SU-DHL-6 (cell line): Measurements from ENCODE around the gene TPRX1.

Source experiments
- EZH2phosphoT487 ChIP-seq: fragments of 200-600 bp; sonication (generic), shearing (Covaris generic); conservative IDR thresholded peaks from 2 replicates; pipeline ENCODE4 v1.6.1; 2018; ENCODE audit warnings: mild to moderate bottlenecking, antibody characterized with exemption, low read length, moderate library complexity, mixed read lengths
- TF ChIP-seq, protein P1 (sequence below): fragments of 200-600 bp; sonication (generic); IDR thresholded peaks from one replicate; pipeline ENCODE4 v1.5.1; 2017; ENCODE audit warnings: antibody characterized with exemption, mild to moderate bottlenecking, low read length, moderate library complexity; ENCODE audit not compliant: insufficient read depth, poor library complexity, severe bottlenecking

DNA sequence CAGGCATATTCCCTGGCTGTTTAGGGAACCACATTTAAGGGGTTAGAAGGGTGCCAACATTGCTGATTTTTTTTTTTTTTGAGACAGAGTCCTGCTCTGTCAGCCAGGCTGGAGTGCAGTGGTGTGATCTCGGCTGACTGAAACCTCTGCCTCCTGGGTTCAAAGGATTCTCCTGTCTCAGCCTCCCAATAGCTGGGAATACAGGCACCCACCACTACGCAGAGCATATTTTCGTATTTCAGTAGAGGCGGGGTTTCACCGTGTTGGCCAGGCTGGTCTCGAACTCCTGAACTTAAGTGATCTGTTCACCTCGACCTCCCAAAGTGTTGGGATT is 9.6 kb upstream of the TPRX1 start:
- TF ChIP-seq, protein P1, sequence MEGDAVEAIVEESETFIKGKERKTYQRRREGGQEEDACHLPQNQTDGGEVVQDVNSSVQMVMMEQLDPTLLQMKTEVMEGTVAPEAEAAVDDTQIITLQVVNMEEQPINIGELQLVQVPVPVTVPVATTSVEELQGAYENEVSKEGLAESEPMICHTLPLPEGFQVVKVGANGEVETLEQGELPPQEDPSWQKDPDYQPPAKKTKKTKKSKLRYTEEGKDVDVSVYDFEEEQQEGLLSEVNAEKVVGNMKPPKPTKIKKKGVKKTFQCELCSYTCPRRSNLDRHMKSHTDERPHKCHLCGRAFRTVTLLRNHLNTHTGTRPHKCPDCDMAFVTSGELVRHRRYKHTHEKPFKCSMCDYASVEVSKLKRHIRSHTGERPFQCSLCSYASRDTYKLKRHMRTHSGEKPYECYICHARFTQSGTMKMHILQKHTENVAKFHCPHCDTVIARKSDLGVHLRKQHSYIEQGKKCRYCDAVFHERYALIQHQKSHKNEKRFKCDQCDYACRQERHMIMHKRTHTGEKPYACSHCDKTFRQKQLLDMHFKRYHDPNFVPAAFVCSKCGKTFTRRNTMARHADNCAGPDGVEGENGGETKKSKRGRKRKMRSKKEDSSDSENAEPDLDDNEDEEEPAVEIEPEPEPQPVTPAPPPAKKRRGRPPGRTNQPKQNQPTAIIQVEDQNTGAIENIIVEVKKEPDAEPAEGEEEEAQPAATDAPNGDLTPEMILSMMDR, result no peak
- TF ChIP-seq EZH2phosphoT487, result no peak
